GM13977 (cell line): ENCODE results near the gene ARGLU1.

ENCODE experiments used
- DNase-seq: peaks from one replicate; pipeline ENCODE4 v3.0.0; 2012; ENCODE audit warnings: low spot score
- CTCF ChIP-seq: IDR thresholded peaks from 2 replicates; pipeline ENCODE4 v1.5.1; 2012; ENCODE audit warnings: mild to moderate bottlenecking, control low read depth; ENCODE audit not compliant: insufficient read depth; ENCODE audit errors: extremely low read depth, missing control alignments
- in situ Hi-C: fragments of 300-500 bp; cut with MboI; formaldehyde crosslinking; loops from one replicate; pipeline ENCODE4 v1.12.0; 2022; ENCODE audit warnings: low sequenced_read_pairs, low pct_unique_long_range_greater_than_20kb, mixed read lengths, inconsistent platforms; ENCODE audit not compliant: unreplicated experiment

Gene ARGLU1

DNA sequence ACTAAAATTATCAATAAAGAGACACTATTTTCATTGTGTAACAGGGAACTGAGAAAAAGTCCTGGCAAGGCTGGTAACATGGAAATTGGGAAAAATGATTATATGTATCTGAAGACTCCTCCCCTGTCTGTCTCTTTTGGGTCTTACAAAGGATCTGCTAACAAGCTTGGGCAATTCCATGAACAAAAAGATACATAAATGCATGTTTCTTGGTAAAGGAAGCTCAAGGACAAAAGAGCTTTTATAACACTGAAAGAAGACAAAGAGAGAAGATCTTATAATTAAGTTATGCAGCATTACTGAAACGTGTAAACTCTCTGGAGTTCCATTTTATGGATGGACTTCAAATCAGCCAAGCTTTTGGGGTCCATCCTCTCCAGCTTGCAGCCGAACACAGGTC, 61.7 kb downstream of the ARGLU1 start:
- in situ Hi-C loops: no loop called here

DNA sequence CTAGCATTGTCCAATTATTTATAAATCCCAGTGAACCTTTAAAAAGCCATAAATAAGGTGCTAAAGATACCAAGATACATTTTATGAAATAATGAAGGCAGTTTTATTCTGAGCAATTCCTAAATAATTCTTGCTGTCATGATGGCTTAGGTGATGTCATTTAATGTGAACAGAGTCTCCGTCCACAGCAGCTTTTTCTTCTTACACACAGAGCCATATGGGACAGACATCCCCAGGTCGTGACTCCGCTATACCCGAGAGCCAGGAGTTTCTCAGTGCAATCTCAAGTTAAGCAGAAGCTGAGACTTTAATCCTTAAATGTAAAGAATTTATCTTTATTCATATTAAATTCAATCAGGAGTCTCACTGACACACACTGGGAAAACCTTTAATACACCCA, 62.2 kb downstream of the ARGLU1 start:
- in situ Hi-C loops: no loop called here
- DNase-seq: no peak
- no peak for TF ChIP-seq CTCF

More for the DNA sequence above, 61.7 kb downstream of the ARGLU1 start:
- DNase-seq: no peak
- no peak for TF ChIP-seq CTCF

- DNase-seq: no peak
- in situ Hi-C loops: no loop called here
- no peak for TF ChIP-seq CTCF
Observed at GRCh38 chr13:106505295-106505694, 62.6 kb downstream of the ARGLU1 start.

- DNase-seq: no peak
- in situ Hi-C loops: no loop called here
- TF ChIP-seq CTCF: no peak
Observed at GRCh38 chr13:106503730-106504453, 64.0 kb downstream of the ARGLU1 start.

- no peak for DNase-seq
- in situ Hi-C loops: no loop called here
- TF ChIP-seq CTCF: no peak
Observed at GRCh38 chr13:106503272-106503671, 64.7 kb downstream of the ARGLU1 start.

GRCh38 chr13:106500445-106500844, 67.5 kb downstream of the ARGLU1 start:
- no peak for DNase-seq
- in situ Hi-C loops: no loop called here

More at GRCh38 chr13:106500445-106500844, 67.5 kb downstream of the ARGLU1 start:
- no peak for TF ChIP-seq CTCF
